NCI-H146 treated with DMSO at 0.1 percent for 48 hours (cell line): ENCODE data around the gene SARDH.
"Not testable (repeated sequence)": the region's sequence is repeated elsewhere in the genome, so short reads cannot be mapped to it uniquely, and the experiment has no call there.

ENCODE experiments used
- DNase-seq: peaks from one replicate; lab custom pipeline; 2025; ENCODE audit not compliant: unreplicated experiment; lab: John Stamatoyannopoulos, UW

SARDH gene

DNA sequence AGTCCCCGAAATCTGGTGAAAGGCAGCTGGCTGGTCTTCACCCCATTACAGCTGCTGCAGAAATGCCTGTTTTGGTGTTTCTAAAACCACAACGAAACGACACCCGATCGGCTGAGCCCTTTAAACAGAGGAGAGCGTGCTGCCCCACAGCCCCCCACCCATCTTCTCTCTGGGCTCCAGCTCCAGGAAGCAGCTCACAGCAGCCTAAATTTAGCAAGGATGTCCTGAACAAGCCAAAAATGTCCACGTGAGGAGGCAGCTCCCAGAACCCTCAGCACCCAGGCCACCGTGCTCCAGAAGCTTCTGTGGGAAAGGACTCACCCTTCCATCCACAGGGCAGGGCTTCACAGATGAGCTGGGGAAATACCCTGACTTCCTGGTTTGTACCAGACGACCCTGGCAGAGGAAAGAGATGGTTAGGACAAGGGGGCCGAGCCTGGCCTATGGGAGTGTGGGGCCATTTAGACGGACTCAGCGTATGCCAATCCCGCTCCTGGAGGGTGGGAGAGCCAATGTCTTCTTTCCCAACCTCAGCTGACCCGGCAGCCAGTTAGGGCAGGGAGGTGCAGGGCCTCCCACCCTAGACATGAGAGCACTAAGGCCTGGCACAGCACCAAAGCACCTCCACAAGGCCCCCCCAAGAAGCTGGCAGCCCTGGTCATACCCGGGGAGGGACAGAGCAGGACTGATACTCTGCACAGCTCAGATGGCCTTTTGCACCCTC lies 39.1 kb upstream of the SARDH start:
- DNase-seq: no peak

- no peak for DNase-seq
These were observed 38.1 kb upstream of the SARDH start for GRCh38 chr9:133775951-133776905.

GRCh38 chr9:133775291-133775690 lies 37.1 kb upstream of the SARDH start:
- no peak for DNase-seq

DNA sequence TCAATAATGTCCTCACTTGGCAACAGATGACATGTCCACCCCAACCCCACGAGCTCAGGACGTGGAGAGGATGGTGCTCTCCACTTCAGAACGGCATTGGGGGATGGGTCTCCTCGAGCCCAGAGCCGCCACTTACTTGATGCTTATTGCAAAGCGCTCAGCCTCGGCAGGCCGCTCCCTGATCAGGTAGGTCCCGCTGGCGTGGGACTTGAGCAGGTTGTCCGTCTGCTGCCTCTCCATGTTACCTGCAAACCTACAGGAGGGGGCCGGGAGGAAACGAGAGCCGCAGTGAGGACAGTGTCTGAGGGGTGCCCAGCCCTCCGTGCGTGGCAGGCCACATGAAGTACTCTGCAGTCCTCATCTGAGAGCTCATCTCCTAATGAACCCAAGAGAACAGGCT lies 36.6 kb upstream of the SARDH start:
- no peak for DNase-seq

GRCh38 chr9:133773889-133774655 lies 35.9 kb upstream of the SARDH start:
- no peak for DNase-seq

GRCh38 chr9:133772581-133772980 lies 34.4 kb upstream of the SARDH start:
- DNase-seq: no peak

DNA sequence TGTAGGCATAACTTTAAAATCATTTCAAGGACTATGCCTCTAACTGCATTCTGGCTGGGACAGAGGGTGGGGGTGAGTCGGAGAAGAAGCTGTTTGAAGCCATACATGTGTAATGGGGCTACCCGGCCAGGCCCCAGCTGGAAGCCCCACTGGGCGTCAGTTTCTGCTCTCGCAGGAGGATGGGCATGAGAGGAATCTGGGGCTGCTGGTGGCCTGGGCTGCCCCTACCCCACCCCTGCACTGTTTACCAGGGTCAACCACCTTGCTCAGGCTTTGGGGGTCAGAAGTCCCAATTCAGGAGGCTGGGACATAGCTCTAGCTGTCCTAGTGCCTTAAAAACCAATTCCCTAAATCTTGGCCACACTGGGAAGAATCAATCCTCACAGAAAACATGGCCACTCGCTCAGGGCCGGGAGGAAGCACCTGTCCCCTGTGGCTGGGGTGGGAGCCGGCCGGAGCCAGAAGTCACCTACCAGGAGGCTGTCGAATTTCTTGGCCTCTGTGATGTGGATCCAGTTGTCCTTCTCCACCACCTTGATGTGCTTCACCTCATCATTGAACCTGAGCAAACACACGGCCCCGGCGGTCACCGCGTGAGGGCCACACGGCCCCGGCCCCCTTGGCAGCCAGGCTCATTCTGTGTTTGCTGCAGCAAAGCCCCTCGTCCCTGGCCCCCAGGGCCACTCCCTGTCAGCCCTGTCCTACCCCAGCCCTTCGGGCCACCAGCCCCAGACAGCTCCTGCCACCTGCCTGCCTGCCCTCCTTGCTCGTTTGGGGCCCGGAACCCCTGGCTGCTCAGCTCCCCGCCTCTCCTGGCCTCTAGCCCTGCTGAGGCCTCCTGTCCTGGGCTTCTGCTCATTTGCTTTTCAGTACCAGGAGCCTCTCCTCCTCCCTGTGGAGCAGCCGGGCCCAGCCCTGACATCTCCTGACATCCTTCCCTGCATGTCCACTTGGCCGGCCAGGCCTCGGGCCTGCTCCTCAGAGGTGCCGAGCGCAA lies 33.6 kb upstream of the SARDH start:
- no peak for DNase-seq

GRCh38 chr9:133770076-133770777 lies 32.1 kb upstream of the SARDH start:
- DNase-seq: no peak

DNA sequence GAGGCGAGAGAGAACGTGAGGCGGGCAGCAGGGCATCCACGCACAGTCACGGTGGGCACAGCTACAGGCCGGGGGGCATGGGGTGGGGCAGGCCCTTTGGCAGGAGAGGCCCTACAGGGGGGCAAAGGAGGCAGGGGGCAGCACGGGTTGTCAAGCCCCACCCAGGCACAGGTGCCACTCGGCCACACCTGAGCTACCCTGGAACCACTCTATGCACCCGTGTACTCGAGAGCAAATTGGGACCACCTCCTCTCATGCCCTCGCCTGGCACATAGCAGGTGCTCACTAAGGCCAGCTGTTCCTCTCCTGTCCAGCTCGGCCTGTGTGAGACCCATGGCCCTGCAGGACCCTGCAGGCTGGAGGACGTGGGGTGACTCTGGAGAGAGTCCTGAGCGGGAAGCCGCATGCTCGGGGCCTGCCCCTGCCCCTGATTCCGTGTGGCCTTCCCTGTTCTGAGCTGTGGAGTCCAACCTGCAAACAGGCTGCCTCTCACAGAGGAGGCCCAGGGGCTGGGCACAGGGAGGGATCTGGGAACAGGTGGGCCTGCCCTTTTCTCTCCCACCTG lies 31.4 kb upstream of the SARDH start:
- no peak for DNase-seq

DNA sequence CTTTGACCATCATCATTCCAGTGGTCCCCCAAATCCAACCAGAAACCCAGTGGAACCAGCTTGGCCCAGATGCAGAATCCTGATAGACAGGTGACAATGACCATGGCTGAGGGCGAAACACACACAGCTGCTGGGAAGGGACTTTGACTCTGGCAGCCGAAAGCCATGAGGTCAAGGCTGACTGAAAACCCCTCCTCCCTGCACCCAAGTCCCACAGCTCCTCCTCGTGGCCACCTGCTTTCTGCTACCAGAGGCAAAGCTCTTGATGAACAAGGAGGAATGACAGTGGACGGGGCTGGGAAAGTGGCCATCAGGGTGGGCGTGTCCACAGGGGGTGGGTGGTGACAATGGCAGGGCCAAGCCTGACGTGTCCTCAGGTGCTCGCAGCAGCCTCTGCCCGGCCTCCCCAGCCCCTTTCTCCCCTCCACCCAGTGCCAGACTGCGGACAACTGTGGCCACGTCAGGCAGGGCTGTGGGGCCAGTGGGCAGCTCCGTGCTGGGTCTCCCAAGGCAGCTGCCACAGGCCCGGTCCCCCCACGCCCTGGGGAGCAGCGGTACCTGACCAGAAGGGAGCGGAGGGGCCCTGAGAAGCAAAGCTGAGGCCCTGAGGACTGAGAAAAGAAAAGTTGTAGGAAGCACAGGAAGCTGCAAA lies 30.8 kb upstream of the SARDH start:
- no peak for DNase-seq

DNA sequence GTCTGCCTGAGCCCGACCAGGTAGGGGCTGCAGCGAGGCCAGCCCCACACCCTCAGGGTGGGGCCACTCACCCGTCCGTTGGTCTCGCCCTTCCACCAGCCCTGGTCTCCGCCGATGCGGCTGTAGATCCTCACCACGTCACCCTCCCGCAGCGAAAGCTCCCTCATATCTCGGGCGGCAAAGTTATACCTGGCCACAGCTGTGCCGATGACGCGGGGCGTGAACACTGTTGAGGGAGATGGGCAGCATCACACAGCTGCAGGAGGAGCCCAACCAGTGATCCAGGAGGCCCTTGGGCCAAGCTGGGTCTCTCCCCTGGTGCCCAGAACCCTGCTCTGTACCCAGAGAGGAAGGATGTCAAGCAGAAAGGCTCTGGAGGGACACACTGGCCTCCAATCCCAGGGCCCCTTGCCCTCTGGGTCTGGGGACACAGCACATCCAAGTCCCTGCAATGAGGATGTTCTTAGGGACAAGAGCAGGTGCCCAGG lies 30.3 kb upstream of the SARDH start:
- DNase-seq: no peak

DNA sequence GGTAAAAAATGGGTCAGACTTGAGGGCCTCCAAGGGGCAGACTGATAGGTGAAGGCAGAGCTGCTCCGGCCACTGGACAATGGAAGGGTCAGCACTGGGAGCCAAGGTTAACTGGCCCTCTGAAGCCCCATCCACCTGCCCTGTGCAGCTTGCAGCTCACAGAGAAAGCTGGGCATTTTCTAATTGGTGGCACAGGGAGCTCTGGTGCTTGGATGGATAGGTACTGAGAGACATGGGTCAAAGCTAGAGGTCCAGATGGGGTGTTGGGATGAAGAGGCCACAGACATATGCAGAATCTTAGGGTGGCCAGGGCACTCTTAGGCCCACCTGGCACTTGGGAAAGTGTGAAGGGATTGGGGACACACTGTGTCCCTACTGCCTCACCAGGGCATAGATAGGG lies 29.5 kb upstream of the SARDH start:
- no peak for DNase-seq

DNA sequence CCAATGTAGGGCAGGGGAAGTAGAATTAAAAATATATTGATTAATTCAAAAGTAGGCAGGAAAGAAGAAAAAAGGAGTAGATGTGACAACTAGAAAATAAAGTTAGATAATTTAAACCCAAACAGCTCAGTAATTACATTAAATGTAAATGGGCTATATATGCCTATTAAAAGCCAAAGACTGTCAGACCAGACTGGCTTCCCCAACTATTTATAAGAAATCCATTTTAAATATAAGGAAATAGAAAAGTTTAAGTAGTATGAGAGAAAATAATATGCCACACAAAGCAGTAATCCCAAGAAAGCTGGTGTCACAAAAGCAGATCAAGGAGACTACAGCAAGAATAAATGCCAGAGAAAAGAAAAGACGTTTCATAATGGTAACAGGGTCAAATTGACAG lies 28.9 kb upstream of the SARDH start:
- DNase-seq: no peak

GRCh38 chr9:133766234-133766633 lies 28.1 kb upstream of the SARDH start:
- DNase-seq: not testable (repeated sequence)

GRCh38 chr9:133763272-133764183 lies 25.4 kb upstream of the SARDH start:
- no peak for DNase-seq

GRCh38 chr9:133762488-133763271 lies 24.5 kb upstream of the SARDH start:
- no peak for DNase-seq
